Measurements from ENCODE around the gene TNRC18.
"Not testable (repeated sequence)": the region's sequence is repeated elsewhere in the genome, so short reads cannot be mapped to it uniquely, and the experiment has no call there.

The TNRC18 gene

DNA sequence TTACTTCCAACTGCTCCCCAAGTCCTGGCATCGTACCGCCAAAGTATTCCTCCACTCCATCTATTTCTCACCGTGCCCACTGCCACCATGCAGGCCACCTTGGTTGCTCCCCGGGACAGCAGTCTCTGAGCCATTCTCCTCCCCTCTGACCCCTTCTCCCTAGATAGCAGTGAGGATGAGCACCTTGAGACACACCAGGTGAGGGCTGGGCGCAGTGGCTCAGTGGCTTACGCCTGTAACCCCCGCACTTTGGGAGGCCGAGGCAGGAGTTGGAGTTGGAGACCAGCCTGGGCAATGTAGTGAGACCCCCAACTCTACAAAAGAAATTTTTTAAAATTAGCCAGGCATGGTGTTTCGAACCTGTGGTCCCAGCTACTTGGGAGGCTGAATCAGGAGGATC lies 136.7 kb downstream of the TNRC18 start:
- in situ Hi-C loops (cut with MboI; ENCODE audit: low pct_unique_long_range_greater_than_20kb, low sequenced_read_pairs, unreplicated experiment): no loop called here
- TF ChIP-seq CTCF (IDR thresholded peaks at IDR 0.05; ENCODE audit: extremely low read depth, insufficient read depth, missing control alignments): no peak
- no peak for DNase-seq (ENCODE audit: low spot score)

DNA sequence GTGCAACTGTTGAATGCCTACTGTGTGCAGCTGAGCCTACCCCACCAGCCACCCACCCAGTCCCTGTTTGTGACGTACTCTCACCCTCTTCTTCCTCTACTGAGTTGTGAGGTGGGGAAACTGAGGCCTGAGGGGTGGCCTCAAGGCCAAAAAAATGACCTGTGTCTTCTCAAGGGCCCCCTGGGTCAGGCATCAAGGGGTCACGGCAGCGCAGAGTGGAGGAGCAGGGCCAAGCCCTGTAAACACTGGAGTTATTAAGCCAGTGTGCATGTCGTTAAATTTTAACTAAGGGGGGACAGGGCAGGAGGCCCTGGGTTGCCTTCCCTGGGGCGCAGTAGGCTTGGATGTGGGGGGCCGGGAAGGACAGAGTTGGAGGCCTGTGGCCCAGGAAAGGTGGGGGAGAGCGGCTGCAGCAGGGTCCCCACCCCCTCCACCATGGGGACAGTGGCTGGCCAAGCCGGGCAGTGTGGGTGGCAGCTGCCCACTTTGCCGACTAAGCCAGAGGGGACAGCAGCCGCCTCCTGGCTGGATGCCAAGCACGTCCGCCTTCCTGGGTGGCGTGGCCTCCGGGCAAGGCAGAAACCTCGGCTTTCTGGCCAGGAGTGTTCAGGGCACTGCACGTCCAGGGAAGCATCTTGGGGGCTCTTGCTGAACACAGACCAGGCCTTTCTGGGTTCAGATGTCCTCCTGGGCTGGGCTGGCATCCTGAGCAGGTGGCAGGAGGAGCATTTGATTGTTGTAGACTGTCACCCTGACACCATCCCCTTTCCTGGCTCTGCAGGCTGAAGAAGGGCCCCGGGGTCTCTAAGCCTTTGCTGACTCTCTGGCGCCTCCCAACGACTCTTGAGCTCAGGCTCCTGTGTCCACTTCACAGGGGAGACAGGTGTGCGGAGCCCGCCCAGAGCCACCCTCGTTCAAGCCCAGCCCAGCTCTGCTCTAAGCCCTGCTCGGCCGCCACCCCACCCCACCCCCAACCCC lies 139.0 kb downstream of the TNRC18 start:
- DNase-seq (ENCODE audit: low spot score): peak; percentile 82
- in situ Hi-C loops (cut with MboI; ENCODE audit: low pct_unique_long_range_greater_than_20kb, low sequenced_read_pairs, unreplicated experiment): no loop called here
- peak; percentile 62 for TF ChIP-seq CTCF (IDR thresholded peaks at IDR 0.05; ENCODE audit: extremely low read depth, insufficient read depth, missing control alignments)

DNA sequence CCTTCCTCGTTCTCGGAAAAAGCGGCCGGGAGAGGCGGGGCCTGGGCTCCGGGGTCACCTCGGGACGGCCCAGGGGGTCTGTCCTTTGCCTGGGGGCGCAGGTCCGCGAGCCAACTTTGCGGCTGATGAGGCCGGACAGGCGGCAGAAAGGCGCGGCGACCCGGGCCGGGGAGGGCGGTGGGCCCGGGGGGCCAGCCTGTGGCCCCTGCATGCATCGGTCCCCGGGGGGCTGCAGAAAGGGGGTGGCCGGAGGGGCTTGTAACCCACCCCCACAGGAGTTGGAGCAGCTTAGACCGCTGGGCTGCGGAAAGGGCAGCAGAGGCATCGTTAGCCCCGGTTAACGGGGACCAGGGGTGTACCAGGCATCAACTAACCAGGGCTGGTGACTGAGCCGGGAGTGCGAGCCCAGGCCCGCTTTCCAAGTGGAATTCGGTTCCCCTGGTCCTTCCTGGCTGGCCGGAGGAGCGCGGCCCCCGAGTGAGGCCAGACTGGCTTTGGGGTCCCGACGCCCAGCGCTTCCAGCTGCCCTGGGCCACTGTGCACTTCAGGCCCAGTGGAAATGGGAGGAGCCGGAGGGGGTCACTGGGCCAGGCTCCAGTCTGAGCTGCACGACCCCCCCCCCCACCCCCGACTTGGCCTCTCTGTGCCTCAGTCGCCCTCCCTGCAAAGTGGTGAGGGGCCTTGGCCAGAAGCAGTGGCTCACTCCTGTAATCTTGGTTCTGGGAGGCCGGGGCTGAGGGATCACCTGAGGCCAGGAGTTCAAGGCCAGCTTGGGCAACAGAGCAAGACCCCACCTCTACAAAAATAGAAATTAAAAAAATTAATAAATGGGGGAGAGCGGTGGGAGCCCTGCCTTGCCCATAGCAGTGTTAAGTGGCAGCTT lies 140.0 kb downstream of the TNRC18 start:
- in situ Hi-C loops (cut with MboI; ENCODE audit: low pct_unique_long_range_greater_than_20kb, low sequenced_read_pairs, unreplicated experiment): no loop called here
- no peak for TF ChIP-seq CTCF (IDR thresholded peaks at IDR 0.05; ENCODE audit: extremely low read depth, insufficient read depth, missing control alignments)
- no peak for DNase-seq (ENCODE audit: low spot score)

GRCh38 chr7:5282543-5283316 lies 140.9 kb downstream of the TNRC18 start, which contains the start of gene SLC29A4:
SLC29A4 (plus strand) TSS chr7:5282943; CDS start chr7:5287817, 4,874 bp downstream.
- peak; percentile 73 for DNase-seq (ENCODE audit: low spot score)
- no peak for TF ChIP-seq CTCF (IDR thresholded peaks at IDR 0.05; ENCODE audit: extremely low read depth, insufficient read depth, missing control alignments)
- in situ Hi-C loops (cut with MboI; ENCODE audit: low pct_unique_long_range_greater_than_20kb, low sequenced_read_pairs, unreplicated experiment): no loop called here

DNA sequence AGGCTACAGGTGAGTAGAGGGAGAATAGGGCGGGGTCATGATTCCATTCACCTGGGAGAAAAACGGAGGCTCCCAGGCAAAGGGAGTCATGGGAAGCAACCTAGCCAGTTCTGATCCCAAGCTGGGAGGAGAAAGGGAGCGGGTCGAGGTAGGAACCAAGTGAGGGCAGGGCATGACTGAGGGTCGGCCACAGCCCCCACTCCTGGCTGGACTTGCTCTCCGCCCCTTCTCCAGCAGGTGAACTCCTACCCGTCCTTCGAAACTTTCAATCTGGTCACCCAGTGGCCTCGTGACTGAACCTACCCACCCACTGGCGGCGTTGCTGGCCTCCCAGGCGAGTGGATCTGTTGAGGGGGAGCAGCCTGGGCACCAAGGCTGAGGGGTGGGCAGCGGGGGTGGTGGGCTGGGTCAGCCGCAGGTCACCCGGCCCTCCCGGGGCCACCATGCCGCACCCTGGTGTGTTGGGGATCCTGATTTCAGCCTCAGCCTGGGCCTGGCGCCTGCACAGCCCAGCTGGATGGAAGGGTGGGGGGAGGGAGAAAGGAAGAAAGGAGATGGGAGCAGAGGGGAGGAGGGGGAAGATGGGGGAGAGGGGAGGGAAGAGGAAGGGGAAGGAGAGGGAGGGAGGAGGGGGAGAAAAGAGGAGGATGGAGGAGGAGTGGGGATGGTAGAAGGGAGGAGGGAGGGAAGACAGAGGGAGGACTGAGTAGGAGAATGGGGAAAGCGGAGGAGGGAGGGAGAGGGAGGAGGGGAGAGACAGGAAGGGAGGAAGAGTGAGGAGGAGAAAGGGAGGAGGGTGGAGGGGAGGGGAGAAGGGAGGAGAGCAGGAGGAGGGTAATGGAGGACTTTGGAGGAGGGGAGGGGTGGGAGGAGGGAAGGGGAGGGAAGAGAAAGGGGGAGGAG lies 141.8 kb downstream of the TNRC18 start:
- in situ Hi-C loops (cut with MboI; ENCODE audit: low pct_unique_long_range_greater_than_20kb, low sequenced_read_pairs, unreplicated experiment); DNase-seq (ENCODE audit: low spot score): not testable (repeated sequence)

GRCh38 chr7:5279734-5280133 lies 143.9 kb downstream of the TNRC18 start:
- TF ChIP-seq CTCF (IDR thresholded peaks at IDR 0.05; ENCODE audit: extremely low read depth, insufficient read depth, missing control alignments): no peak
- in situ Hi-C loops (cut with MboI; ENCODE audit: low pct_unique_long_range_greater_than_20kb, low sequenced_read_pairs, unreplicated experiment): no loop called here
- no peak for DNase-seq (ENCODE audit: low spot score)

Data from GM13977 (cell line).